ENCODE results near the gene HES3. TPM values are rescaled to one million over a fixed set of nuclear protein-coding genes. Genes with fewer than 3 reads are reported as not detected.

HES3 gene
- total RNA-seq, 1 donor from 2014 or later: not detected

DNA sequence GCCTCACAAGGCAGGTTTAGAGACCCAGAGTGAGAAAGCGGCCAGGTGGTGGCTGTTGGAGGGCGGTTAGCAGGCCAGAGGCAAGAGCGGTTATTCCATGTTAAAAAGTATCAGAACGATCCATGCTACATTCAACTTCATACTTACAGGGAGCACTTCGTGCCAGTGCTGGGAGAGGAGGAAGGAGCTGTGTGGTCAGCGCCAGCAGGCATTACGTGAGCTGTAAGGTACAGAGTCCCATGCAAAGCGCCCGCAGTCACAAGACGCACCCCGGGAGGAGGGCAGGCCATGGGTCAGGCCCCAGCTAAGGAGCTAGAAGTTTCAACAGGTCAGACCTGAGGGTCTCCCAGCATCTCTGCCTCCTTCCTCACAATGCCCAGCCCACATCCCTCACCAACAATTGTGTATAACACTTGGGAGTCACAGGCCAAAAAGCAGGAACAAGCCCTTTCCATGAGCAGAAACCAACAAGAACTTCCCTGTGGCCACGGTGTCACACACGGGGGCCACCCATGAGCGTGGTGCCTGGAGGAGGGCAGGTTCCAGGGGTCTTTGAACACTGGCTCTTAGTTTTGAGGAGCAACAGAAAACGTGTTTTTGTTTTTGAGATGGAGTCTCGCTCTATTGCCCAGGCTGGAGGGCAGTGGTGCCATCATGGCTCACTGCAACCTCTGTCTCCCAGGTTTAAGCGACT lies 38.7 kb downstream of the HES3 start:
- Mint-ChIP-seq H3K36me3 (ENCODE audit: low read depth) (peaks cover 2% of the 10 kb centered on the region), H3K27me3 (ENCODE audit: low read depth) (no peaks in the 10 kb centered on the region), H3K4me3 (ENCODE audit: unreplicated experiment) (no peak overlapping the region), H3K4me1 (ENCODE audit: low read depth) (peaks cover 19% of the 10 kb centered on the region), H3K27ac (ENCODE audit: unreplicated experiment) (no peak overlapping the region), H3K9me3 (ENCODE audit: low read depth) (no peaks in the 10 kb centered on the region)
- no peak for DNase-seq (ENCODE audit: low spot score)
- TF ChIP-seq, protein P1, sequence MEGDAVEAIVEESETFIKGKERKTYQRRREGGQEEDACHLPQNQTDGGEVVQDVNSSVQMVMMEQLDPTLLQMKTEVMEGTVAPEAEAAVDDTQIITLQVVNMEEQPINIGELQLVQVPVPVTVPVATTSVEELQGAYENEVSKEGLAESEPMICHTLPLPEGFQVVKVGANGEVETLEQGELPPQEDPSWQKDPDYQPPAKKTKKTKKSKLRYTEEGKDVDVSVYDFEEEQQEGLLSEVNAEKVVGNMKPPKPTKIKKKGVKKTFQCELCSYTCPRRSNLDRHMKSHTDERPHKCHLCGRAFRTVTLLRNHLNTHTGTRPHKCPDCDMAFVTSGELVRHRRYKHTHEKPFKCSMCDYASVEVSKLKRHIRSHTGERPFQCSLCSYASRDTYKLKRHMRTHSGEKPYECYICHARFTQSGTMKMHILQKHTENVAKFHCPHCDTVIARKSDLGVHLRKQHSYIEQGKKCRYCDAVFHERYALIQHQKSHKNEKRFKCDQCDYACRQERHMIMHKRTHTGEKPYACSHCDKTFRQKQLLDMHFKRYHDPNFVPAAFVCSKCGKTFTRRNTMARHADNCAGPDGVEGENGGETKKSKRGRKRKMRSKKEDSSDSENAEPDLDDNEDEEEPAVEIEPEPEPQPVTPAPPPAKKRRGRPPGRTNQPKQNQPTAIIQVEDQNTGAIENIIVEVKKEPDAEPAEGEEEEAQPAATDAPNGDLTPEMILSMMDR (IDR thresholded peaks at IDR 0.05): no peak

DNA sequence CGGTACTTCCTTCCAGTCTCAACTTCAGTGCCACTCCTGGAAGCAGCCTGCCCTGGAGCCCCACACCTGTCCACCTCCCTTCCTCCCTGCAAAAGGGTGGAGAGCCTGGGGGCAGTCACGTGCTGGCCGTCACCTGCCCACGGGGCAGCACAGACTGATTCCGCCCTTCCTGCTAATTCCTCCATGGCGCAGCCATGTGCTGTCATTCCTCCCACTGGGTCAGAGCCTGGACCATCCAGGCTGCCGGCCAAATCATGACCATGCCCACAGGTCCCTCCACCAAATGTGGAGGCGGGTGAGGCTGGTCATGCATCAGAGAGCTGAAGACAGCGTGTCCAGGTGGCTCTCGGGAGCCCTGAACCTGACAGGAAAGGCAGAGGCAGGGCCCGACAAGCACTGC lies 41.4 kb downstream of the HES3 start:
- TF ChIP-seq, protein P1 (IDR thresholded peaks at IDR 0.05): no peak

DNA sequence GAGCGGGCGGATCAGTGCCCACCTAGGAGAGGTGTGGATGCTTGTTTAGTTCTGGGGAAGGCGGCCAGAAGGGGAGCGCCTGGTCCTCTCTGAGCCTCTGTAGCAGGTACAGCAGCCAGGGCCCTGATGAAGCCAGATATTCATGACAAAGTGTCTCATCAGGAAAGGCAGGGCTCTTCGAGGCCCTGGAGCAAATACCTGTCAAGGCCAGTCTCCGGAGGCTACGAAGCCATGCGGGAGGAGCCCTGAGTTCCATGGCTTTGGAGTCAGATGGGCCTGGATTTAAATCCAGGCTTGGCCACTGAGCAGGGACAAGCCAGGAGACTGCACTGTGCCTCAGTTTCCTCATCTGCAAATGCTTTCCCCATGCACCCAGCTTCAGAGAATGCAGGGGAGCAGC lies 42.3 kb downstream of the HES3 start:
- TF ChIP-seq, protein P1 (IDR thresholded peaks at IDR 0.05): no peak
- Mint-ChIP-seq H3K4me1 (ENCODE audit: low read depth) (peaks cover 21% of the 10 kb centered on the region), H3K4me3 (ENCODE audit: unreplicated experiment) (no peak overlapping the region), H3K27me3 (ENCODE audit: low read depth) (no peaks in the 10 kb centered on the region), H3K9me3 (ENCODE audit: low read depth) (no peaks in the 10 kb centered on the region), H3K36me3 (ENCODE audit: low read depth) (no peaks in the 10 kb centered on the region), H3K27ac (ENCODE audit: unreplicated experiment) (no peak overlapping the region)
- no peak for DNase-seq (ENCODE audit: low spot score)

More for the DNA sequence above, 41.4 kb downstream of the HES3 start:
- Mint-ChIP-seq H3K4me3 (ENCODE audit: unreplicated experiment) (no peak overlapping the region), H3K27me3 (ENCODE audit: low read depth) (no peaks in the 10 kb centered on the region), H3K27ac (ENCODE audit: unreplicated experiment) (no peak overlapping the region), H3K4me1 (ENCODE audit: low read depth) (peaks cover 26% of the 10 kb centered on the region), H3K9me3 (ENCODE audit: low read depth) (no peaks in the 10 kb centered on the region), H3K36me3 (ENCODE audit: low read depth) (no peaks in the 10 kb centered on the region)
- no peak for DNase-seq (ENCODE audit: low spot score)

DNA sequence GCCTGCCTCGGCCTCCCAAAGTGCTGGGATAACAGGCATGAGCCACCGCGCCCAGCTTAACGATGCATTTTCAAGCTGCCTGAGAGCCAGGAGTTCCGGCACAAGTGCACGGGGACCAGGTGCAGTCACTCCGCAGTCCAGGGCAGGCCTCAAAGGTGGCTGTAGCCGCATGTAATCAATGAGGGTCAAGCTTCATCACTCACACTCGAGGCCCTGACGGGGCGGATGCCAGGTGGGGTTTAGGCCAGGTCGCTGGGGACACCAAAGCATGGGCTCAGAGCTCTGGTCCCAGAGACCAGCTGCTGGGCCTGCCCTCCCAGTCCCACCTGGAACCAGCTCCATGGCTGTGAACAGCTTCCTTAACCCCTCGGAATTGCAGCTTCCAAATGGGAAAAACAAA lies 43.0 kb downstream of the HES3 start:
- no peak for DNase-seq (ENCODE audit: low spot score)
- Mint-ChIP-seq H3K4me3 (ENCODE audit: unreplicated experiment) (no peak overlapping the region), H3K27me3 (ENCODE audit: low read depth) (no peaks in the 10 kb centered on the region), H3K4me1 (ENCODE audit: low read depth) (peaks cover 14% of the 10 kb centered on the region), H3K27ac (ENCODE audit: unreplicated experiment) (no peak overlapping the region), H3K9me3 (ENCODE audit: low read depth) (no peaks in the 10 kb centered on the region), H3K36me3 (ENCODE audit: low read depth) (no peaks in the 10 kb centered on the region)
- TF ChIP-seq, protein P1 (IDR thresholded peaks at IDR 0.05): no peak

DNA sequence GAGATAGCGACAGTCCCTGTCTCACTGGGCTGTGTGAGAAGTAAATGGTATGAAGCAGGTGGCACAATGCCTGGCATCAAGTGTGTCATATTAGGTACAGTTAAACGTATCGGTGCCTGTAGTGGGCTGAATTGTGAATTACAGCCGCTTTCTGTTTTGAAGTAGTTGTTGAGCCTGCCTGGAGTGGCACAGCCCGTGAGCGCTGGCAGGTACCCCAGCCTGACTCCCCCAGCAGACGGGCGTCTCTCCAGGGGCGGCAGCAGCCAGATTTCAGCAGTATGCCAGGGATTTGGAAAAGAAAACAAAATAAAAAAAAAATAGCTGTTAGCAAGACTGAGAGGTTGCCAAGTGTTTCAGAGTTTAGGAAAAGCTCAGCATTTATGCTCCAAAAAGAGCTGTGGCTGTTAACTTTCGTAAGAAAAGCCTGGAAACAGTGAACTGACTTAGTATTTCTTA lies 43.5 kb downstream of the HES3 start:
- peak overlapping the region; percentile 63 for H3K27ac Mint-ChIP-seq (ENCODE audit: unreplicated experiment)

More for the DNA sequence above, 43.5 kb downstream of the HES3 start:
- no peaks in the 10 kb centered on the region for H3K36me3 Mint-ChIP-seq (ENCODE audit: low read depth)
- no peak for DNase-seq (ENCODE audit: low spot score)
- TF ChIP-seq, protein P1 (IDR thresholded peaks at IDR 0.05): no peak
- H3K27me3 Mint-ChIP-seq (ENCODE audit: low read depth): no peaks in the 10 kb centered on the region
- no peak overlapping the region for H3K4me3 Mint-ChIP-seq (ENCODE audit: unreplicated experiment)
- no peaks in the 10 kb centered on the region for H3K9me3 Mint-ChIP-seq (ENCODE audit: low read depth)
- H3K4me1 Mint-ChIP-seq (ENCODE audit: low read depth): peaks cover 14% of the 10 kb centered on the region
